ENCODE results near the gene BRD7.

DNA sequence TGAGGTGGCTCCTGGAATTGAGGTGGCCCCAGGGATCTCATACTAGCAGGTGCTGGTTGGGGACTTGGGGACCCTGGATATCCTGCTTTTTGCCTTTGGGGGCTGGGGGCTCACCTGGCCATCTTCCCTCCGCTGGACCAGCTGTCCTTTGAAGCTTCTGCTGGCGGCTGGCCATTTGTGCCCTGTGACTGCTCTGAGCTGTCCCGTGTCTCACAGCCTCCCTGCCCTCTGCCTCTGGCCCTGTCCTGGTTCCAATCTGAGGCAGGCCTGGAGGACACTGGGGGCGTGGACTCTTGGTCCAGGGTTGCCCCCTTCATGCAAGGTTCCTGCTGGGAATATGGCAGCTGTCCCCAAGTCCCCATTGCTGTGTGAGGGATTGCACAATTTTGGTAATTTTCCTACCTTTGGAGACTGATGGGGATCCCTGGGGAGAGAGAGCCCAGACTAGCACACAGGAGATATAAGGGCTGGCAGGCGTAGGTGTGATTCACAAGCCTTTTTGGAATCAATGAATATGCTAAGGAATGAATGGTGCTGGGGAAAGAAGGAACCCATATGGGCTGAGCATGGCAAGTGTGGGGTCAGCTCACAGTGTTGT lies 83.3 kb downstream of the BRD7 start:
- TF ChIP-seq SMAD3 (CRISPR knock-in tag; IDR thresholded peaks at IDR 0.05; ENCODE audit: borderline replicate concordance) (no peak), JUN (CRISPR knock-in tag; IDR thresholded peaks at IDR 0.05) (no peak), ESRRA (CRISPR knock-in tag; IDR thresholded peaks at IDR 0.05; ENCODE audit: borderline replicate concordance) (no peak), NR3C1 (CRISPR knock-in tag; conservative IDR thresholded peaks at IDR 0.05; ENCODE audit: low read depth) (no peak), IRF2 (CRISPR knock-in tag; IDR thresholded peaks at IDR 0.05; ENCODE audit: borderline replicate concordance, low read depth) (no peak), CREM (CRISPR knock-in tag; IDR thresholded peaks at IDR 0.05) (no peak), SP1 (CRISPR knock-in tag; conservative IDR thresholded peaks at IDR 0.05) (no peak), GABPB1 (CRISPR knock-in tag; IDR thresholded peaks at IDR 0.05) (no peak)
- TF ChIP-seq, protein P1, sequence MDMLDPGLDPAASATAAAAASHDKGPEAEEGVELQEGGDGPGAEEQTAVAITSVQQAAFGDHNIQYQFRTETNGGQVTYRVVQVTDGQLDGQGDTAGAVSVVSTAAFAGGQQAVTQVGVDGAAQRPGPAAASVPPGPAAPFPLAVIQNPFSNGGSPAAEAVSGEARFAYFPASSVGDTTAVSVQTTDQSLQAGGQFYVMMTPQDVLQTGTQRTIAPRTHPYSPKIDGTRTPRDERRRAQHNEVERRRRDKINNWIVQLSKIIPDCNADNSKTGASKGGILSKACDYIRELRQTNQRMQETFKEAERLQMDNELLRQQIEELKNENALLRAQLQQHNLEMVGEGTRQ (CRISPR knock-in tag; IDR thresholded peaks at IDR 0.05): no peak
- TF ChIP-seq, protein P2, sequence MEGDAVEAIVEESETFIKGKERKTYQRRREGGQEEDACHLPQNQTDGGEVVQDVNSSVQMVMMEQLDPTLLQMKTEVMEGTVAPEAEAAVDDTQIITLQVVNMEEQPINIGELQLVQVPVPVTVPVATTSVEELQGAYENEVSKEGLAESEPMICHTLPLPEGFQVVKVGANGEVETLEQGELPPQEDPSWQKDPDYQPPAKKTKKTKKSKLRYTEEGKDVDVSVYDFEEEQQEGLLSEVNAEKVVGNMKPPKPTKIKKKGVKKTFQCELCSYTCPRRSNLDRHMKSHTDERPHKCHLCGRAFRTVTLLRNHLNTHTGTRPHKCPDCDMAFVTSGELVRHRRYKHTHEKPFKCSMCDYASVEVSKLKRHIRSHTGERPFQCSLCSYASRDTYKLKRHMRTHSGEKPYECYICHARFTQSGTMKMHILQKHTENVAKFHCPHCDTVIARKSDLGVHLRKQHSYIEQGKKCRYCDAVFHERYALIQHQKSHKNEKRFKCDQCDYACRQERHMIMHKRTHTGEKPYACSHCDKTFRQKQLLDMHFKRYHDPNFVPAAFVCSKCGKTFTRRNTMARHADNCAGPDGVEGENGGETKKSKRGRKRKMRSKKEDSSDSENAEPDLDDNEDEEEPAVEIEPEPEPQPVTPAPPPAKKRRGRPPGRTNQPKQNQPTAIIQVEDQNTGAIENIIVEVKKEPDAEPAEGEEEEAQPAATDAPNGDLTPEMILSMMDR (IDR thresholded peaks at IDR 0.05): no peak
